Embryonic facial prominence (tissue), 1 donor: ENCODE data around the gene PPP2R2B.

Experiments used
- DNase-seq: peaks from one replicate; pipeline ENCODE4 v3.0.0-alpha.2; 2016; ENCODE audit errors: extremely low spot score

PPP2R2B gene

GRCh38 chr5:146781157-146781556 is 97.4 kb downstream of the PPP2R2B start:
- DNase-seq, result no peak

- no peak for DNase-seq
Measured at GRCh38 chr5:146779211-146779869, 99.2 kb downstream of the PPP2R2B start.

- no peak for DNase-seq
Measured at GRCh38 chr5:146778795-146779194, 99.8 kb downstream of the PPP2R2B start.

- no peak for DNase-seq
Measured at GRCh38 chr5:146778261-146778660, 100.3 kb downstream of the PPP2R2B start.

- DNase-seq, result no peak
Measured at GRCh38 chr5:146772881-146773466, 105.6 kb downstream of the PPP2R2B start.

- DNase-seq, result no peak
Measured at GRCh38 chr5:146770980-146771379, 107.6 kb downstream of the PPP2R2B start.

GRCh38 chr5:146770546-146770945 is 108.0 kb downstream of the PPP2R2B start:
- no peak for DNase-seq

- DNase-seq, result no peak
Measured at GRCh38 chr5:146767534-146767933, 111.0 kb downstream of the PPP2R2B start.

GRCh38 chr5:146766013-146766412 is 112.5 kb downstream of the PPP2R2B start:
- no peak for DNase-seq

- DNase-seq, result no peak
Measured at GRCh38 chr5:146765089-146765832, 113.3 kb downstream of the PPP2R2B start.

GRCh38 chr5:146762830-146763229 is 115.7 kb downstream of the PPP2R2B start:
- DNase-seq, result no peak

- DNase-seq, result no peak
Measured at GRCh38 chr5:146761811-146762210, 116.7 kb downstream of the PPP2R2B start.

GRCh38 chr5:146758938-146759337 is 119.6 kb downstream of the PPP2R2B start:
- DNase-seq, result no peak

GRCh38 chr5:146758076-146758475 is 120.5 kb downstream of the PPP2R2B start:
- no peak for DNase-seq

- DNase-seq, result no peak
Measured at GRCh38 chr5:146756546-146756945, 122.0 kb downstream of the PPP2R2B start.

- DNase-seq, result no peak
Measured at GRCh38 chr5:146755793-146756192, 122.8 kb downstream of the PPP2R2B start.

GRCh38 chr5:146754621-146755020 is 123.9 kb downstream of the PPP2R2B start:
- DNase-seq, result no peak

GRCh38 chr5:146753641-146754040 is 124.9 kb downstream of the PPP2R2B start:
- DNase-seq, result no peak

- DNase-seq, result no peak
Measured at GRCh38 chr5:146751781-146752401, 126.7 kb downstream of the PPP2R2B start.

GRCh38 chr5:146751054-146751453 is 127.5 kb downstream of the PPP2R2B start:
- no peak for DNase-seq

- DNase-seq, result no peak
Measured at GRCh38 chr5:146748533-146748932, 130.0 kb downstream of the PPP2R2B start.

GRCh38 chr5:146745931-146746577 is 132.5 kb downstream of the PPP2R2B start:
- DNase-seq, result no peak
